Breast epithelium (tissue), 3 donors: Measurements from ENCODE around the gene CIZ1.

Source experiments
- POLR2AphosphoS5 ChIP-seq, 3 donors: sonication (generic); formaldehyde crosslinking; IDR thresholded peaks; one replicate each; pipeline ENCODE4 v1.6.1; 2017; ENCODE audit warnings: antibody characterized with exemption in 3 of 3
- TF ChIP-seq, protein P1 (sequence below), 3 donors: fragments of 450-650 bp; IDR thresholded peaks; one replicate each; pipeline ENCODE4 v1.5.1; 2016 to 2017; ENCODE audit warnings: antibody characterized with exemption in 3 of 3, mild to moderate bottlenecking in 3 of 3, moderate library complexity in 3 of 3

DNA sequence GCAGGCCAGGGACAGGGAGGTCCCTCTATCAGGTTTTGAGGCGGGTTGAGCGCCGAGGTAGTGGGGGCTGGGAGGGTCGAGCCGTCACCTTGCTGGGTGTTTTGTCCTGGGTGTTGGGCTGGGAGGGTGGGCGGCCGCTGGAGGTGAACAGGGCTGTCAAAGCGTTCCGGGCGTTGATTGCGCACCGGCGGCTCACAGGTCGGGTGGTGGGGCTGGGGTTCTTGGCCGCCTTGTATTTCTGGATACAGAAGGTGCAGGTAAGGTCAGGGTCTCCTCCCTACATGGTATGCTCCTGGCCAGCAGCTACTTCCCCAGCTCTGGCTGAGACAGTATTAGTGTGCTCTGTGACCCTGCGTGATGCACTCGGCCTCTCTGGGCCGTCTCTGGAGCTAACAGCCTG is 25.2 kb downstream of the CIZ1 start:
- TF ChIP-seq, protein P1, sequence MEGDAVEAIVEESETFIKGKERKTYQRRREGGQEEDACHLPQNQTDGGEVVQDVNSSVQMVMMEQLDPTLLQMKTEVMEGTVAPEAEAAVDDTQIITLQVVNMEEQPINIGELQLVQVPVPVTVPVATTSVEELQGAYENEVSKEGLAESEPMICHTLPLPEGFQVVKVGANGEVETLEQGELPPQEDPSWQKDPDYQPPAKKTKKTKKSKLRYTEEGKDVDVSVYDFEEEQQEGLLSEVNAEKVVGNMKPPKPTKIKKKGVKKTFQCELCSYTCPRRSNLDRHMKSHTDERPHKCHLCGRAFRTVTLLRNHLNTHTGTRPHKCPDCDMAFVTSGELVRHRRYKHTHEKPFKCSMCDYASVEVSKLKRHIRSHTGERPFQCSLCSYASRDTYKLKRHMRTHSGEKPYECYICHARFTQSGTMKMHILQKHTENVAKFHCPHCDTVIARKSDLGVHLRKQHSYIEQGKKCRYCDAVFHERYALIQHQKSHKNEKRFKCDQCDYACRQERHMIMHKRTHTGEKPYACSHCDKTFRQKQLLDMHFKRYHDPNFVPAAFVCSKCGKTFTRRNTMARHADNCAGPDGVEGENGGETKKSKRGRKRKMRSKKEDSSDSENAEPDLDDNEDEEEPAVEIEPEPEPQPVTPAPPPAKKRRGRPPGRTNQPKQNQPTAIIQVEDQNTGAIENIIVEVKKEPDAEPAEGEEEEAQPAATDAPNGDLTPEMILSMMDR (IDR thresholded peaks at IDR 0.05): no peak
- no peak for TF ChIP-seq POLR2AphosphoS5 (IDR thresholded peaks at IDR 0.05)
